ENCODE measurements around the gene GRM1.

DNA sequence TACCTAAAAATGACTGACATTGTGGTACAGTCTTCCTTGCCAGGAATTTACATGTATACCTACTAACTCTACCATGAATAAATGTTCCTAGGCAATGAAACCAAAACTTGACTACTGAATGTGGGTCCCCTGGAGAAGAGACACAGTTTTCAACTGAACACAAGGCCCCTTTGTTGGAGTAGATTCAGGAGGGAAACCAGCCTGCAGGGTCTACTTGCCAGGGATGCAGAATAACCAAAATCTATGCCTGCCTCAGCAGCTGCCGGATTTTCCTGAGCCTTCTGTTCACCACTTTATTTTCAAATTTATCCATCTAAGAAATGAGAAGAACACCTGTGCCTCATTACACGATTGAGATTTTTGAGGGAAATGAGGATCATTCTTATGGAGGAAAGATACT, 211.9 kb downstream of the GRM1 start:
- TF ChIP-seq CTCF (IDR thresholded peaks at IDR 0.05; ENCODE audit: low read depth, low read length) (no peak), EZH2phosphoT487 (IDR thresholded peaks at IDR 0.05; ENCODE audit: low read depth) (no peak)

Data from OCI-LY3 (cell line).